Body of pancreas (tissue), 4 donors: ENCODE data around the gene EDN2. TPM values are rescaled to one million over a fixed set of nuclear protein-coding genes. Genes with fewer than 3 reads are reported as not detected.

Experiments
- ATAC-seq: fragments of 150-250 bp; one replicate; pipeline ENCODE4 v1.9.1; 2016
- DNase-seq, 4 donors: peaks; one replicate each; pipeline ENCODE4 v3.0.0-alpha.2; 2019
- H3K27ac ChIP-seq, 4 donors: fragments of 200-600 bp; sonication (generic); 1 replicate in 3 of 4; 2 replicates in 1 of 4; pipeline versions ENCODE4 v1.5.1 to v1.6.1; 2016 to 2019; ENCODE audit warnings: mild to moderate bottlenecking in 1 of 4, mixed read lengths in 1 of 4, moderate library complexity in 1 of 4
- H3K27me3 ChIP-seq, 2 donors: fragments of 200-600 bp; sonication (generic); one replicate each; pipeline ENCODE4 v1.6.0; 2016; ENCODE audit warnings: mild to moderate bottlenecking in 1 of 2
- H3K36me3 ChIP-seq, 2 donors: fragments of 200-600 bp; sonication (generic); replicated peaks in 1 of 2; 2 replicates each; pipeline ENCODE4 v1.5.1; 2016; ENCODE audit warnings: low read depth in 2 of 2; ENCODE audit not compliant: insufficient read depth in 1 of 2
- H3K4me1 ChIP-seq: fragments of 200-600 bp; sonication (generic); one replicate; pipeline ENCODE4 v1.6.0; 2016
- H3K4me3 ChIP-seq, 2 donors: fragments of 200-600 bp; sonication (generic); 1 replicate in 1 of 2; 2 replicates in 1 of 2; pipeline ENCODE4 v1.5.1; 2016 to 2019
- H3K9me3 ChIP-seq, 3 donors: fragments of 200-600 bp; sonication (generic); 1 replicate in 2 of 3; 2 replicates in 1 of 3; pipeline ENCODE4 v1.5.1; 2016
- POLR2A ChIP-seq, 3 donors: fragments of 450-650 bp; IDR thresholded peaks; one replicate each; pipeline ENCODE4 v1.6.1; 2016; ENCODE audit warnings: antibody characterized with exemption in 3 of 3, mild to moderate bottlenecking in 2 of 3
- whole genome bisulfite sequencing, 2 donors: methylation state at CpG; one replicate each; pipeline ENCODE4 v1.1.5; 2017; 5-methylcytosine and 5-hydroxymethylcytosine counted together
- intact Hi-C: fragments of 100-400 bp; cut with DNase I; formaldehyde crosslinking; loops from one replicate; pipeline ENCODE4 v1.15.1; 2023
- total RNA-seq, 2 donors: library from RNA; depleted of rRNA; stranded (reverse); fragments of >200 nt; gene quantifications; one replicate each; pipeline ENCODE4 v1.1.0, GENCODE V29; 2016
- TF ChIP-seq, protein P1 (sequence below), 7 experiments: fragments of 450-650 bp in 4 of 7; fragments of 200-600 bp in 3 of 7; sonication (generic) in 3 of 7; IDR thresholded peaks; one replicate each; pipeline ENCODE4 v1.5.1; 2016 to 2019; ENCODE audit warnings: antibody characterized with exemption in 7 of 7

Gene EDN2
- total RNA-seq, 2 donors from 2014 or later: 3.6 TPM

DNA sequence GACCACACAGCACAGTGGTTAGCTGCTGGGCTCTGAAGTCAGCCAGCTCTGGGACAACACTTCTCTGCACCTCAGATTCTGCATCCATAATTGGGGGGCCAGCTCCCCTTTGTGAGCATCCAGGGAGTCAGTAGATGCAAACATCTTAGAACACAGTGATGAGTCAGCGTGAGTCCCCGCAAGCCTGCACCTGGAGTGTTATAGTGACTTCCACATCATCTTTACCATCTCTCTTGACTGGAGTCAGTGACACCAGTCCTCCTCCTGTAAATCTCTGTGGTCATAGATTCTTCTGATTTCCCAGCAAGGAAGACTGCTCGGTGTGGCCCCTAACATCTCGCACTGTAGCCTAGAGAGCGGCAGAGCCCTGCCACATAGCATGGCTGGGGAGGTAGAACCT lies 13.9 kb upstream of the EDN2 start:
- intact Hi-C loops: no loop called here
- Histone ChIP-seq H3K27me3 (no peaks in the 10 kb centered on the region), H3K36me3 (no peaks in the 10 kb centered on the region), H3K9me3 (no peaks in the 10 kb centered on the region), H3K4me3 (no peak overlapping the region), H3K4me1 (peaks cover 80% of the 10 kb centered on the region), H3K27ac (peak overlapping the region in 3 of 4 donors; percentile 83 to 90 (median 88))
- TF ChIP-seq, protein P1, sequence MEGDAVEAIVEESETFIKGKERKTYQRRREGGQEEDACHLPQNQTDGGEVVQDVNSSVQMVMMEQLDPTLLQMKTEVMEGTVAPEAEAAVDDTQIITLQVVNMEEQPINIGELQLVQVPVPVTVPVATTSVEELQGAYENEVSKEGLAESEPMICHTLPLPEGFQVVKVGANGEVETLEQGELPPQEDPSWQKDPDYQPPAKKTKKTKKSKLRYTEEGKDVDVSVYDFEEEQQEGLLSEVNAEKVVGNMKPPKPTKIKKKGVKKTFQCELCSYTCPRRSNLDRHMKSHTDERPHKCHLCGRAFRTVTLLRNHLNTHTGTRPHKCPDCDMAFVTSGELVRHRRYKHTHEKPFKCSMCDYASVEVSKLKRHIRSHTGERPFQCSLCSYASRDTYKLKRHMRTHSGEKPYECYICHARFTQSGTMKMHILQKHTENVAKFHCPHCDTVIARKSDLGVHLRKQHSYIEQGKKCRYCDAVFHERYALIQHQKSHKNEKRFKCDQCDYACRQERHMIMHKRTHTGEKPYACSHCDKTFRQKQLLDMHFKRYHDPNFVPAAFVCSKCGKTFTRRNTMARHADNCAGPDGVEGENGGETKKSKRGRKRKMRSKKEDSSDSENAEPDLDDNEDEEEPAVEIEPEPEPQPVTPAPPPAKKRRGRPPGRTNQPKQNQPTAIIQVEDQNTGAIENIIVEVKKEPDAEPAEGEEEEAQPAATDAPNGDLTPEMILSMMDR (IDR thresholded peaks at IDR 0.05): no peak
- TF ChIP-seq POLR2A (IDR thresholded peaks at IDR 0.05): no peak
- ATAC-seq: no peak
- WGBS, 2 donors: 91 to 100% methylated on average over 2 to 5 of the region's 5 CpGs
- peak in 1 of 4 donors; percentile 17 for DNase-seq

DNA sequence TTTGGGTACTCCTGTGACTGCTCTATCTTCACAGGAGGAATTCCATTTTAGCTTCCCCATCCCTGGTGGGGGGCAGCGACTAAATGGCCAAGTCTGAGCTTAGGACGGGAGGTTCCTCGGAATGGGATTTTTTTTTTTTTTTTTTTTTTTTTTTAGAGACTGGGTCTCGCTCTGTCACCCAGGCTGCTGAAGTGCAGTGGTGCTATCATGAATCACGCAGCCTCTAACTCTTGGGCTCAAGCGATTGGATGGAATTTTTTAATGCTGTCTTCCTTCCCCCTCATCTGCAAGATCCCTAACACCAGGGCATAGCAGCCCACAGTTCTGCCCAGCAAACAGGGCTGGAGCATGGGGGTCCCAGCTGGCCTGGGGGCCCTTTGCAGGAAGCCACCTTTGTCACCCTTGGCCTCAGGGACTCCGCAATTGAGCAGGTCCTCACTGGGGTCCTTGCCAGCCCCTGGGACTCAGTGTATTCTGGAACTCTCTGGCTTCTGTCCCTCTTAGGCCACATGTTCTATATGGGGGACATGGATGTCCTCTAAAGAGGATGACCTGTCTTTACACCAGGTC lies 13.1 kb upstream of the EDN2 start:
- DNase-seq (no peak), ATAC-seq (no peak)
- Histone ChIP-seq H3K36me3 (no peaks in the 10 kb centered on the region), H3K4me3 (no peak overlapping the region), H3K4me1 (peaks cover 76% of the 10 kb centered on the region), H3K9me3 (no peaks in the 10 kb centered on the region), H3K27me3 (no peaks in the 10 kb centered on the region), H3K27ac (peak overlapping the region in 3 of 4 donors; percentile 83 to 90 (median 88))
- intact Hi-C loops: no loop called here
- TF ChIP-seq POLR2A (IDR thresholded peaks at IDR 0.05): no peak
- TF ChIP-seq, protein P1 (IDR thresholded peaks at IDR 0.05): no peak
- 91 to 93% methylated on average over 4 to 7 of the region's 7 CpGs for WGBS, 2 donors

DNA sequence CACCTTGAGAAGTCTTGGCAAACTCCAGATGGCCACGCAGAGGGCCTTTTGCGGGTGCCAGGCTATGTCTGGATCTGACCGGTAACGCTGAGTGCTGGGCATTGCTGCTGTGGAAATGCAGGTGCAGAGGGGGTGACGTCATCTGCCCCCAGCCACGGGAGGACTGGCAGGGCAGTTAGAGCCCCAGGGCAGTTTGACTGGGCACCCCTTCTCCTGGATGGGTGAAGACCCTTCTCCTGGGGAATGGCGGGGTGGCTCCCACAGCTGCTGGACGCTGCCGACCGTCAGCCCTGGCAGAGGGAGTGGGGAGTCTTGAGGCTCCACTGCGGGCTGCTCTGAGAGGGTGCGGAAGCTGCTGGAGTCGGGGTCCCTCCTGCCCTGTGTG lies 12.6 kb upstream of the EDN2 start:
- TF ChIP-seq, protein P1 (IDR thresholded peaks at IDR 0.05): no peak
- no peak for TF ChIP-seq POLR2A (IDR thresholded peaks at IDR 0.05)
- Histone ChIP-seq H3K4me1 (peaks cover 71% of the 10 kb centered on the region), H3K36me3 (no peaks in the 10 kb centered on the region), H3K4me3 (no peak overlapping the region), H3K27ac (peak overlapping the region in 3 of 4 donors; percentile 69 to 86 (median 75)), H3K9me3 (no peaks in the 10 kb centered on the region), H3K27me3 (no peaks in the 10 kb centered on the region)
- no peak for ATAC-seq
- intact Hi-C loops: no loop called here
- peak in 1 of 4 donors; percentile 38 for DNase-seq
- 87 to 100% methylated on average over 2 to 13 of the region's 13 CpGs for WGBS, 2 donors

DNA sequence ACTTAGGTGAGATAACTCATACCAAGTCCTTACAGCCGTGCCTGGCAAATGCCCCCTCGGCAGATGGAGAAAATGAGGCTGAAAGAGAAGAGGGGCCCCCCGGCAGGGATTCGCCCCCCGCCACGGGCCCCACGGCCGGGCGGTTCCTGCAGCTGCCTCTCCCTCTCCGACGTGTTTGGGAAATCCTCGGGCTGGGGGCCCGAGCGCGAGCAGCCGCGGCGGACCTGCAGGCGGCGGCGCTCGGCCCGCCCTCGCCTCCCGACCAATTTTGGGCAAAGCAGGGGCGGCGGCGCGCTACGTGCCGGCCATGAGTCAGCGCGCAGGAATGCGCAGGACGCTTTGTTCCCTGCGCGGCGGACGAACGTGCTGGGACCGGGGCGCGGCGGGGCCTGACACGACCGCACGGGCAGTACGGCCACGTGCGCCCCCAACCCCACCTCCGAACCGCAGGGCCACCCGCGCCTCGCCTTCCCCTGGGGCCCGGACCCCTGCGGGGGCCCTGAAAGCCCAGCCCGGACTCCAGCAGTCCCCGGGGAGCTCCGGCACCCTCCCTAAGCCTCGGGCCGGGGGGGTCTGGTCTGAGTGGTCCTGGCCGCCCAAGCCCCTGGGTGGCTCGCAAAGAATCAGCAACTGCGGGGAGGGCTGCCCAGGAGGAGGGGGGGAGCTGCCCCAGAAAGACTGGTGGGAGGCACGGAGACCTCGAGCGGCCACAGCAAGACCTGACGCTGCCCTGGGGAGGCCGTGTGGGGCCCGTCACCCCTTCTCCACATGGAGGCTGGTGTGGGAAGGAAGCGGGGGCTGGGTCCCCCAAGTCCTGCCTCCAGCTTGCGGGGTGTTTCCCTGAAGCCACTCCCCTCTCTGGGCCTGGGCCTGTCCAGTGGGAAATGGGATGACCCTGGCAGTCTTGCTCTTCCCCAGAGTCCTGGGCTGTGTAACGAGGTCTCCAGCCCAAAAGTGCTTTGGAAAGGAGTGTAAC lies 11.9 kb upstream of the EDN2 start:
- Histone ChIP-seq H3K4me3 (no peak overlapping the region), H3K4me1 (peaks cover 64% of the 10 kb centered on the region), H3K27ac (peak overlapping the region; percentile 1 to 86 (median 72)), H3K27me3 (no peaks in the 10 kb centered on the region), H3K9me3 (no peaks in the 10 kb centered on the region), H3K36me3 (no peaks in the 10 kb centered on the region)
- WGBS, 2 donors: 13 to 68% methylated on average over 8 to 66 of the region's 74 CpGs
- TF ChIP-seq POLR2A (IDR thresholded peaks at IDR 0.05): peak; percentile 51 to 72 (median 63)
- TF ChIP-seq, protein P1 (IDR thresholded peaks at IDR 0.05): peak in 2 of 7 experiments; percentile 14 to 32
- peak; percentile 86 to 91 (median 86) for DNase-seq
- intact Hi-C loops: no loop called here
- peak; percentile 72 for ATAC-seq
